ENCODE data around the gene SNX10. TPM values are rescaled to one million over a fixed set of nuclear protein-coding genes. Genes with fewer than 3 reads are reported as not detected.
"Not testable (repeated sequence)": the region's sequence is repeated elsewhere in the genome, so short reads cannot be mapped to it uniquely, and the experiment has no call there.

Gene SNX10
- polyA plus RNA-seq, 1 experiment: not detected

- POLR2A ChIA-PET: no interaction called here
- CTCF ChIA-PET: no interaction called here
- Histone ChIP-seq H3K9me3 (ENCODE audit: control insufficient read depth, insufficient read depth, low read length) (no peaks in the 10 kb centered on the region), H3K27ac (ENCODE audit: low read depth, low read length) (no peak overlapping the region), H3K4me3 (ENCODE audit: low read depth, low read length) (no peak overlapping the region), H3K27me3 (ENCODE audit: control insufficient read depth, insufficient read depth, low read length) (no peaks in the 10 kb centered on the region)
- no peak for TF ChIP-seq CTCF (IDR thresholded peaks at IDR 0.05; ENCODE audit: low read depth, low read length)
- DNase-seq (ENCODE audit: low read depth, low spot score): no peak
Observed at GRCh38 chr7:26280097-26280496, 11.6 kb upstream of the SNX10 start.

- Histone ChIP-seq H3K27me3 (ENCODE audit: control insufficient read depth, insufficient read depth, low read length) (no peaks in the 10 kb centered on the region), H3K9me3 (ENCODE audit: control insufficient read depth, insufficient read depth, low read length) (no peaks in the 10 kb centered on the region), H3K4me3 (ENCODE audit: low read depth, low read length) (no peak overlapping the region), H3K27ac (ENCODE audit: low read depth, low read length) (no peak overlapping the region)
- CTCF ChIA-PET: no interaction called here
- POLR2A ChIA-PET: no interaction called here
- DNase-seq (ENCODE audit: low read depth, low spot score): no peak
- TF ChIP-seq CTCF (IDR thresholded peaks at IDR 0.05; ENCODE audit: low read depth, low read length): no peak
Observed at GRCh38 chr7:26280723-26281122, 10.9 kb upstream of the SNX10 start.

GRCh38 chr7:26284477-26284876, 7.2 kb upstream of the SNX10 start:
- Histone ChIP-seq H3K27ac (ENCODE audit: low read depth, low read length) (no peak overlapping the region), H3K9me3 (ENCODE audit: control insufficient read depth, insufficient read depth, low read length) (no peaks in the 10 kb centered on the region), H3K4me3 (ENCODE audit: low read depth, low read length) (no peak overlapping the region), H3K27me3 (ENCODE audit: control insufficient read depth, insufficient read depth, low read length) (peaks cover 4% of the 10 kb centered on the region)
- no peak for DNase-seq (ENCODE audit: low read depth, low spot score)
- CTCF ChIA-PET: interaction anchor here (0.7 to 1.9 kb wide), 2 partner anchors 104 to 194 kb away, joined by 3 to 11 read pairs; no protein-coding TSS in a partner anchor
- POLR2A ChIA-PET: interaction anchor here (0.7 kb wide), 1 partner anchor 84 kb away, joined by 3 read pairs; no protein-coding TSS in a partner anchor
- TF ChIP-seq CTCF (IDR thresholded peaks at IDR 0.05; ENCODE audit: low read depth, low read length): no peak

GRCh38 chr7:26284995-26285632, 6.5 kb upstream of the SNX10 start:
- TF ChIP-seq CTCF (IDR thresholded peaks at IDR 0.05; ENCODE audit: low read depth, low read length): 0 out of 2 replicates have a peak, but pooled peaks have one; percentile 7
- H3K27ac ChIP-seq (ENCODE audit: low read depth, low read length): no peak overlapping the region
- no peak for DNase-seq (ENCODE audit: low read depth, low spot score)
- no peaks in the 10 kb centered on the region for H3K9me3 ChIP-seq (ENCODE audit: control insufficient read depth, insufficient read depth, low read length)
- H3K27me3 ChIP-seq (ENCODE audit: control insufficient read depth, insufficient read depth, low read length): peaks cover 4% of the 10 kb centered on the region
- H3K4me3 ChIP-seq (ENCODE audit: low read depth, low read length): no peak overlapping the region
- ChIA-PET POLR2A (interaction anchor here (0.7 kb wide), 1 partner anchor 85 kb away, joined by 3 read pairs; no protein-coding TSS in a partner anchor), CTCF (interaction anchor here (1.9 kb wide), 1 partner anchor 194 kb away, joined by 11 read pairs; no protein-coding TSS in a partner anchor)

GRCh38 chr7:26286157-26286556, 5.5 kb upstream of the SNX10 start:
- CTCF ChIA-PET: interaction anchor here (1.9 kb wide), 1 partner anchor 195 kb away, joined by 11 read pairs; no protein-coding TSS in a partner anchor
- DNase-seq (ENCODE audit: low read depth, low spot score): no peak
- POLR2A ChIA-PET: no interaction called here

GRCh38 chr7:26288126-26288525, 3.5 kb upstream of the SNX10 start:
- H3K4me3 ChIP-seq (ENCODE audit: low read depth, low read length); H3K27ac ChIP-seq (ENCODE audit: low read depth, low read length); DNase-seq (ENCODE audit: low read depth, low spot score); CTCF ChIA-PET; POLR2A ChIA-PET; H3K9me3 ChIP-seq (ENCODE audit: control insufficient read depth, insufficient read depth, low read length): not testable (repeated sequence)
- peaks cover 14% of the 10 kb centered on the region for H3K27me3 ChIP-seq (ENCODE audit: control insufficient read depth, insufficient read depth, low read length)

More at GRCh38 chr7:26286157-26286556, 5.5 kb upstream of the SNX10 start:
- no peaks in the 10 kb centered on the region for H3K9me3 ChIP-seq (ENCODE audit: control insufficient read depth, insufficient read depth, low read length)
- TF ChIP-seq CTCF (IDR thresholded peaks at IDR 0.05; ENCODE audit: low read depth, low read length): no peak
- H3K27ac ChIP-seq (ENCODE audit: low read depth, low read length): no peak overlapping the region
- H3K4me3 ChIP-seq (ENCODE audit: low read depth, low read length): no peak overlapping the region
- peaks cover 4% of the 10 kb centered on the region for H3K27me3 ChIP-seq (ENCODE audit: control insufficient read depth, insufficient read depth, low read length)
